H1 (cell line): ENCODE measurements around the gene CISD2. TPM values are rescaled to one million over a fixed set of nuclear protein-coding genes. Genes with fewer than 3 reads are reported as not detected.

Experiments used
- CTCF ChIA-PET: fragments of 300-600 bp; sonication (Branson Sonifier 250); formaldehyde crosslinking; loops from one replicate; lab custom pipeline; 2021; ENCODE audit not compliant: partially characterized antibody; lab: Charles Lee
- POLR2A ChIA-PET: fragments of 300-600 bp; sonication (Branson Sonifier 250); formaldehyde crosslinking; loops from one replicate; lab custom pipeline; 2021; ENCODE audit warnings: inconsistent platforms; ENCODE audit not compliant: partially characterized antibody; lab: Charles Lee
- DNase-seq, 2 experiments: peaks; one replicate each; pipeline versions ENCODE4 v3.0.0 to v3.0.0-alpha.2; 2010 to 2022; ENCODE audit warnings: low spot score in 2 of 2, low read depth in 1 of 2, mixed read lengths in 1 of 2
- FAIRE-seq: peaks from 2 replicates; lab custom pipeline; 2011; peaks lifted over from hg19 to GRCh38; lab: Jason Lieb, UNC
- H2AFZ ChIP-seq: 2 replicates; pipeline ENCODE4 v1.8.1; 2012; ENCODE audit warnings: low read length, inconsistent platforms
- H2AK5ac ChIP-seq: 2 replicates; pipeline ENCODE4 v1.6.1; 2013; ENCODE audit warnings: low read depth, low read length
- H2BK120ac ChIP-seq: replicated peaks from 2 replicates; pipeline ENCODE3; 2013; ENCODE audit warnings: low read depth, low read length, inconsistent platforms
- H2BK12ac ChIP-seq: 2 replicates; pipeline ENCODE4 v1.6.1; 2013; ENCODE audit warnings: low read depth, low read length
- H2BK15ac ChIP-seq: 2 replicates; pipeline ENCODE4 v1.6.1; 2013; ENCODE audit warnings: low read length
- H2BK20ac ChIP-seq: 2 replicates; pipeline ENCODE4 v1.6.1; 2013; ENCODE audit warnings: low read length
- H2BK5ac ChIP-seq: 2 replicates; pipeline ENCODE4 v1.6.1; 2013; ENCODE audit warnings: low read depth, low read length
- H3K14ac ChIP-seq: 2 replicates; pipeline ENCODE4 v1.6.1; 2013; ENCODE audit warnings: inconsistent platforms; ENCODE audit not compliant: insufficient read length
- H3K18ac ChIP-seq: 2 replicates; pipeline ENCODE4 v1.6.1; 2013; ENCODE audit warnings: low read length; ENCODE audit errors: extremely low read depth
- H3K23ac ChIP-seq: 2 replicates; pipeline ENCODE4 v1.6.1; 2013; ENCODE audit warnings: inconsistent platforms; ENCODE audit not compliant: insufficient read length
- H3K23me2 ChIP-seq: 2 replicates; pipeline ENCODE4 v1.6.1; 2013; ENCODE audit warnings: low read depth, low read length
- H3K27ac ChIP-seq: 2 replicates; pipeline ENCODE4 v1.6.1; 2011; ENCODE audit warnings: low read depth, low read length, inconsistent platforms
- H3K27me3 ChIP-seq, 4 experiments: replicated peaks in 1 of 4; 1 replicate in 1 of 4; 2 replicates in 3 of 4; pipeline versions ENCODE4 v1.6.1 to v1.8.1; 2011 to 2013; ENCODE audit warnings: low read length in 3 of 4, mild to moderate bottlenecking in 3 of 4, inconsistent platforms in 2 of 4, mixed read lengths in 2 of 4, moderate library complexity in 1 of 4; ENCODE audit not compliant: control insufficient read depth in 3 of 4, insufficient read depth in 3 of 4; ENCODE audit errors: extremely low read depth in 1 of 4
- H3K36me3 ChIP-seq, 4 experiments: 2 replicates each; pipeline versions ENCODE4 v1.6.1 to v1.8.1; 2011 to 2013; ENCODE audit warnings: mild to moderate bottlenecking in 4 of 4, low read length in 3 of 4, moderate library complexity in 2 of 4, control low read depth in 1 of 4, inconsistent platforms in 1 of 4; ENCODE audit not compliant: insufficient read depth in 4 of 4, control insufficient read depth in 2 of 4
- H3K4ac ChIP-seq: replicated peaks from 2 replicates; pipeline ENCODE3; 2013; ENCODE audit warnings: low read length, low read depth, mixed read lengths, inconsistent platforms; ENCODE audit not compliant: insufficient read length
- H3K4me1 ChIP-seq, 4 experiments: replicated peaks in 1 of 4; 1 replicate in 1 of 4; 2 replicates in 3 of 4; pipeline versions ENCODE4 v1.6.1 to v1.8.1; 2011 to 2013; ENCODE audit warnings: low read length in 3 of 4, inconsistent platforms in 2 of 4, mixed read lengths in 1 of 4; ENCODE audit not compliant: insufficient read depth in 4 of 4, control insufficient read depth in 3 of 4
- H3K4me2 ChIP-seq, 2 experiments: 2 replicates each; pipeline versions ENCODE4 v1.6.1 to v1.8.1; 2011 to 2013; ENCODE audit warnings: low read depth in 2 of 2, low read length in 2 of 2, control low read depth in 1 of 2, inconsistent platforms in 1 of 2, mild to moderate bottlenecking in 1 of 2; ENCODE audit not compliant: insufficient read depth in 1 of 2
- H3K4me3 ChIP-seq, 4 experiments: fragments of 200-600, 300-600 bp in 1 of 4; sonication (generic), shearing (Covaris generic), sonication (Bioruptor Twin) in 1 of 4; 2 replicates each; pipeline versions ENCODE4 v1.5.1 to v1.8.1; 2011 to 2016; ENCODE audit warnings: low read length in 4 of 4, low read depth in 3 of 4, control low read depth in 2 of 4, inconsistent platforms in 2 of 4, mild to moderate bottlenecking in 2 of 4, mixed read lengths in 1 of 4, moderate library complexity in 1 of 4; ENCODE audit not compliant: insufficient read depth in 2 of 4; ENCODE audit errors: extremely low read depth in 1 of 4
- H3K56ac ChIP-seq: replicated peaks from 2 replicates; pipeline ENCODE3; 2013; ENCODE audit warnings: low read depth, mild to moderate bottlenecking, mixed read lengths, low read length, inconsistent platforms; ENCODE audit not compliant: insufficient read length
- H3K79me1 ChIP-seq: 2 replicates; pipeline ENCODE4 v1.6.1; 2013; ENCODE audit warnings: low read depth, low read length, control low read depth
- H3K79me2 ChIP-seq, 2 experiments: 2 replicates each; pipeline versions ENCODE4 v1.6.1 to v1.8.1; 2012 to 2013; ENCODE audit warnings: low read length in 2 of 2, mild to moderate bottlenecking in 2 of 2, inconsistent platforms in 1 of 2; ENCODE audit not compliant: insufficient read depth in 2 of 2, control insufficient read depth in 1 of 2
- H3K9ac ChIP-seq, 4 experiments: replicated peaks in 1 of 4; 1 replicate in 1 of 4; 2 replicates in 3 of 4; pipeline versions ENCODE4 v1.6.1 to v1.8.1; 2011 to 2013; ENCODE audit warnings: low read depth in 3 of 4, low read length in 3 of 4, control low read depth in 2 of 4, mild to moderate bottlenecking in 2 of 4, moderate library complexity in 2 of 4, inconsistent platforms in 1 of 4; ENCODE audit errors: extremely low read depth in 1 of 4
- H3K9me3 ChIP-seq, 2 experiments: 2 replicates each; pipeline versions ENCODE4 v1.6.1 to v1.8.1; 2012 to 2013; ENCODE audit warnings: mild to moderate bottlenecking in 2 of 2, moderate library complexity in 2 of 2, control low read depth in 1 of 2, inconsistent platforms in 1 of 2, low read depth in 1 of 2, low read length in 1 of 2, mixed read lengths in 1 of 2; ENCODE audit not compliant: insufficient read depth in 2 of 2
- H4K20me1 ChIP-seq, 2 experiments: replicated peaks in 1 of 2; 2 replicates each; pipeline versions ENCODE3 to v1.8.1; 2011 to 2013; ENCODE audit warnings: inconsistent platforms in 2 of 2, low read length in 2 of 2, mild to moderate bottlenecking in 1 of 2; ENCODE audit not compliant: insufficient read depth in 2 of 2, control insufficient read depth in 1 of 2
- H4K5ac ChIP-seq: 2 replicates; pipeline ENCODE4 v1.6.1; 2013; ENCODE audit warnings: low read length, low read depth, mixed read lengths, inconsistent platforms; ENCODE audit not compliant: insufficient read length
- H4K8ac ChIP-seq: 2 replicates; pipeline ENCODE4 v1.8.0; 2013; ENCODE audit warnings: mild to moderate bottlenecking, moderate library complexity, low read length, inconsistent platforms; ENCODE audit not compliant: insufficient read depth; ENCODE audit errors: extremely low read depth
- H4K91ac ChIP-seq: replicated peaks from 2 replicates; pipeline ENCODE3; 2013; ENCODE audit warnings: low read length, mixed read lengths, inconsistent platforms; ENCODE audit not compliant: insufficient read length
- ATF3 ChIP-seq: IDR thresholded peaks from 2 replicates; pipeline ENCODE4 v1.6.1; 2011; ENCODE audit warnings: low read depth, mild to moderate bottlenecking, low read length; ENCODE audit not compliant: insufficient read depth
- EP300 ChIP-seq, 2 experiments: IDR thresholded peaks; 1 replicate in 1 of 2; 2 replicates in 1 of 2; pipeline ENCODE4 v1.6.1; 2011 to 2012; ENCODE audit warnings: low read depth in 2 of 2, low read length in 2 of 2, mild to moderate bottlenecking in 2 of 2, borderline replicate concordance in 1 of 2, inconsistent platforms in 1 of 2, moderate library complexity in 1 of 2
- EZH2 ChIP-seq: fragments of 200-600 bp; sonication (generic); IDR thresholded peaks from 2 replicates; pipeline ENCODE4 v1.7.1; 2012; ENCODE audit warnings: low read depth, mild to moderate bottlenecking, moderate library complexity, low read length, inconsistent platforms; ENCODE audit not compliant: severe bottlenecking
- KDM4A ChIP-seq: IDR thresholded peaks from one replicate; pipeline ENCODE4 v1.7.1; 2012; ENCODE audit warnings: low read depth, mild to moderate bottlenecking, moderate library complexity, low read length, inconsistent platforms; ENCODE audit not compliant: severe bottlenecking
- PHF8 ChIP-seq: fragments of 200-600 bp; sonication (generic); conservative IDR thresholded peaks from 2 replicates; pipeline ENCODE4 v1.7.1; 2012; ENCODE audit warnings: low read depth, mild to moderate bottlenecking, inconsistent platforms, low read length, moderate library complexity
- SIRT6 ChIP-seq: IDR thresholded peaks from one replicate; pipeline ENCODE4 v1.7.1; 2012; ENCODE audit warnings: low read length, inconsistent platforms
- SP1 ChIP-seq: IDR thresholded peaks from 2 replicates; pipeline ENCODE4 v1.6.1; 2011; ENCODE audit warnings: low read depth, low read length
- WGBS, 2 experiments: shearing (Covaris generic) in 1 of 2; methylation state at CpG; one replicate each; pipeline versions ENCODE4 v1.1.6 to v1.1.7; 2013 to 2015; ENCODE audit warnings: low lambda C conversion rate in 2 of 2, mixed read lengths in 2 of 2, inconsistent platforms in 1 of 2, low coverage in 1 of 2, missing lambda C conversion rate in 1 of 2; ENCODE audit not compliant: insufficient replicate concordance in 2 of 2, insufficient coverage in 1 of 2, insufficient read length in 1 of 2; ENCODE audit errors: extremely low coverage in 1 of 2, missing lambda C conversion rate in 1 of 2; 5-methylcytosine and 5-hydroxymethylcytosine counted together
- polyA plus RNA-seq, 7 experiments: library from polyadenylated mRNA; depleted of rRNA in 3 of 7; stranded (reverse) in 5 of 7; unstranded in 2 of 7; fragments of >200 nt in 5 of 7; fragments of 200-250 nt in 2 of 7; gene quantifications; 1 replicate in 5 of 7; 2 replicates in 1 of 7; 4 replicates in 1 of 7; pipeline versions ENCODE4 v1.2.1 to v1.2.3, GENCODE V29; 2011 to 2013; ENCODE audit warnings: missing spikeins in 2 of 7, mixed read lengths in 2 of 7
- total RNA-seq: library from RNA; stranded (reverse); fragmentation: NEBNext Ultra II Directional; extraction: Animal tissue kit (Norgen Biotek cat#: 25700); gene quantifications from 2 replicates; pipeline ENCODE4 v1.2.1, GENCODE V29; 2021

Gene CISD2
- total and polyA plus RNA-seq, 2 of the 8 experiments (the other 6 are each of a cell fraction or from before 2014, with no cell fraction given), result 23.7 to 48.3 TPM

GRCh38 chr4:102868153-102868780, 525 bp upstream of the CISD2 start:
- H4K91ac ChIP-seq, result peak overlapping the region; percentile 94
- H3K23ac ChIP-seq, result no peak overlapping the region
- H2BK5ac ChIP-seq, result peak overlapping the region; percentile 91
- no peaks in the 10 kb centered on the region for H3K9me3 ChIP-seq
- no peaks in the 10 kb centered on the region for H4K20me1 ChIP-seq
- 34% methylated on average over 23 of the region's 23 CpGs; no CpG with 5 or more reads in 1 of the 2 experiments for WGBS, 2 experiments
- H3K4me1 ChIP-seq, result 0 out of 7 replicates have a peak, but pooled peaks cover 0 to 2% (median 0%) of the 10 kb centered on the region in 4 experiments
- no peak overlapping the region for H3K14ac ChIP-seq
- H2BK15ac ChIP-seq, result 0 out of 2 replicates have a peak overlapping the region, but pooled peaks have one; percentile 89
- no peak overlapping the region for H2BK120ac ChIP-seq
- H3K79me1 ChIP-seq, result no peaks in the 10 kb centered on the region; the same call in 1 of the 2 replicates
- H3K56ac ChIP-seq, result peak overlapping the region; percentile 61
- peaks cover 6% of the 10 kb centered on the region for H3K23me2 ChIP-seq
- H3K4me3 ChIP-seq, result peak overlapping the region; percentile 73 to 86 (median 78)
- no peak for FAIRE-seq
- no peaks in the 10 kb centered on the region for H3K27me3 ChIP-seq
- ChIA-PET CTCF (interaction anchor here (0.6 kb wide), 1 partner anchor 234 kb away, joined by 3 read pairs; no protein-coding TSS in a partner anchor), POLR2A (interaction anchor here (1.0 to 5.4 kb wide), 12 partner anchors 12 to 149 kb away, joined by 3 to 127 read pairs (median 5); partner anchors contain the start of genes MANBA and UBE2D3)
- no peak overlapping the region for H2BK20ac ChIP-seq
- H4K8ac ChIP-seq, result peak overlapping the region; percentile 91; the same call in 1 of the 2 replicates
- peaks cover 0 to 85% of the 10 kb centered on the region in 2 experiments; a peak in 2 of 4 replicates for H3K79me2 ChIP-seq
- peak overlapping the region; percentile 80; the same call in 1 of the 2 replicates for H3K18ac ChIP-seq
- no peak for DNase-seq
- H3K9ac ChIP-seq, result peak overlapping the region; percentile 95 to 99 (median 96)
- peak overlapping the region; percentile 98 for H4K5ac ChIP-seq
- no peak for TF ChIP-seq EZH2
- TF ChIP-seq SP1, result peak; percentile 16; the same call in 1 of the 2 replicates
- TF ChIP-seq PHF8, result peak; percentile 82; the same call in 1 of the 2 replicates
- TF ChIP-seq SIRT6, result no peak
- TF ChIP-seq ATF3, result no peak
- TF ChIP-seq KDM4A, result no peak
- 0 out of 3 replicates have a peak, but pooled peaks of 1 of the 2 experiments have one; percentile 4 for TF ChIP-seq EP300 (IDR thresholded peaks at IDR 0.05; ENCODE audit: borderline replicate concordance in 1 of 2, low read depth in 2 of 2, low read length in 2 of 2)
- no peak overlapping the region for H2AK5ac ChIP-seq
- peak overlapping the region; percentile 46 for H3K4ac ChIP-seq
- H2AFZ ChIP-seq, result 0 out of 2 replicates have a peak overlapping the region, but pooled peaks have one; percentile 56
- peak overlapping the region; percentile 91 for H2BK12ac ChIP-seq
- H3K27ac ChIP-seq, result peak overlapping the region; percentile 98
- H3K36me3 ChIP-seq, result peaks cover 0 to 4% (median 0%) of the 10 kb centered on the region in 4 experiments; a peak in 2 of 8 replicates
- H3K4me2 ChIP-seq, result peak overlapping the region; percentile 84 to 92
